ENCODE measurements around the gene FRAT1.
"Not testable (repeated sequence)": the region's sequence is repeated elsewhere in the genome, so short reads cannot be mapped to it uniquely, and the experiment has no call there.

FRAT1 gene

GRCh38 chr10:97336446-97336845 is 17.4 kb downstream of the FRAT1 start:
- no peak for DNase-seq

- DNase-seq, result no peak
Measured at GRCh38 chr10:97336942-97337831, 18.1 kb downstream of the FRAT1 start.

- no peak for DNase-seq
Measured at GRCh38 chr10:97338041-97338440, 19.0 kb downstream of the FRAT1 start.

- no peak for DNase-seq
Measured at GRCh38 chr10:97341416-97341815, 22.3 kb downstream of the FRAT1 start.

- not testable (repeated sequence) for DNase-seq
Measured at GRCh38 chr10:97343664-97344063, 24.6 kb downstream of the FRAT1 start.

GRCh38 chr10:97347317-97347716 is 28.2 kb downstream of the FRAT1 start:
- no peak for DNase-seq

GRCh38 chr10:97349752-97350513 is 30.9 kb downstream of the FRAT1 start:
- no peak for DNase-seq

GRCh38 chr10:97353945-97354344 is 34.9 kb downstream of the FRAT1 start:
- DNase-seq, result no peak

- DNase-seq, result no peak
Measured at GRCh38 chr10:97355571-97355975, 36.5 kb downstream of the FRAT1 start.

GRCh38 chr10:97356318-97356914 is 37.3 kb downstream of the FRAT1 start:
- DNase-seq, result no peak

- no peak for DNase-seq
Measured at GRCh38 chr10:97356918-97357317, 37.8 kb downstream of the FRAT1 start.

GRCh38 chr10:97358349-97358748 is 39.3 kb downstream of the FRAT1 start:
- DNase-seq, result no peak

GRCh38 chr10:97358781-97359180 is 39.7 kb downstream of the FRAT1 start:
- no peak for DNase-seq

GRCh38 chr10:97360705-97361536 is 41.9 kb downstream of the FRAT1 start:
- DNase-seq, result no peak

GRCh38 chr10:97361537-97361901 is 42.4 kb downstream of the FRAT1 start:
- DNase-seq, result no peak

- DNase-seq, result no peak
Measured at GRCh38 chr10:97362310-97363033, 43.4 kb downstream of the FRAT1 start.

GRCh38 chr10:97363071-97363470 is 44.0 kb downstream of the FRAT1 start:
- DNase-seq, result no peak

GRCh38 chr10:97365761-97366351 is 46.8 kb downstream of the FRAT1 start:
- no peak for DNase-seq

- DNase-seq, result no peak
Measured at GRCh38 chr10:97366572-97366971, 47.5 kb downstream of the FRAT1 start.

GRCh38 chr10:97367126-97367649 is 48.1 kb downstream of the FRAT1 start:
- DNase-seq, result no peak

Measured in cerebellar nuclear complex (tissue), 1 donor.